Measurements from ENCODE around the gene PLCB1.

PLCB1 gene

GRCh38 chr20:8304124-8304816, 172.2 kb downstream of the PLCB1 start:
- peak in 1 of 2 experiments; percentile 7 for DNase-seq

- DNase-seq, result peak; percentile 75 to 90
Measured at GRCh38 chr20:8305449-8305978, 173.4 kb downstream of the PLCB1 start.

- DNase-seq, result peak; percentile 61 to 80
Measured at GRCh38 chr20:8306937-8307336, 174.9 kb downstream of the PLCB1 start.

- peak; percentile 87 to 95 for DNase-seq
Measured at GRCh38 chr20:8309634-8310033, 177.6 kb downstream of the PLCB1 start.

- DNase-seq, result peak in 1 of 2 experiments; percentile 4
Measured at GRCh38 chr20:8310618-8311017, 178.6 kb downstream of the PLCB1 start.

- DNase-seq, result no peak
Measured at GRCh38 chr20:8313073-8313472, 181.0 kb downstream of the PLCB1 start.

GRCh38 chr20:8315639-8316573, 183.8 kb downstream of the PLCB1 start:
- no peak for DNase-seq

- DNase-seq, result peak; percentile 44 to 62
Measured at GRCh38 chr20:8317448-8317847, 185.4 kb downstream of the PLCB1 start.

- no peak for DNase-seq
Measured at GRCh38 chr20:8318965-8319625, 187.0 kb downstream of the PLCB1 start.

GRCh38 chr20:8320306-8320705, 188.2 kb downstream of the PLCB1 start:
- DNase-seq, result no peak

GRCh38 chr20:8321001-8321400, 188.9 kb downstream of the PLCB1 start:
- DNase-seq, result no peak

GRCh38 chr20:8322662-8323217, 190.7 kb downstream of the PLCB1 start:
- no peak for DNase-seq

GRCh38 chr20:8326191-8326590, 194.1 kb downstream of the PLCB1 start:
- no peak for DNase-seq

- no peak for DNase-seq
Measured at GRCh38 chr20:8326899-8327298, 194.8 kb downstream of the PLCB1 start.

GRCh38 chr20:8328189-8328588, 196.1 kb downstream of the PLCB1 start:
- no peak for DNase-seq

GRCh38 chr20:8330319-8330784, 198.3 kb downstream of the PLCB1 start:
- DNase-seq, result no peak

- peak; percentile 76 to 80 for DNase-seq
Measured at GRCh38 chr20:8330785-8331695, 199.0 kb downstream of the PLCB1 start.

GRCh38 chr20:8331740-8332412, 199.8 kb downstream of the PLCB1 start:
- DNase-seq, result peak; percentile 18 to 29

GRCh38 chr20:8334641-8335040, 202.6 kb downstream of the PLCB1 start:
- DNase-seq, result no peak

GRCh38 chr20:8335059-8335458, 203.0 kb downstream of the PLCB1 start:
- DNase-seq, result no peak

All from NCI-H526 (cell line).